GM18517 (cell line): ENCODE measurements around the gene SYT3.
"Not testable (repeated sequence)": the region's sequence is repeated elsewhere in the genome, so short reads cannot be mapped to it uniquely, and the experiment has no call there.

Experiments
- ATAC-seq: cut with Tn5 transposase; IDR thresholded peaks from one replicate; pipeline ENCODE4 v1.9.1; 2021; ENCODE audit warnings: mild to moderate bottlenecking, moderate library complexity; ENCODE audit not compliant: unreplicated experiment

Gene SYT3

GRCh38 chr19:50636317-50637085 is 3.2 kb downstream of the SYT3 start:
- no peak for ATAC-seq

- no peak for ATAC-seq
Observed at GRCh38 chr19:50633973-50634372, 5.7 kb downstream of the SYT3 start.

- no peak for ATAC-seq
Observed at GRCh38 chr19:50633359-50633758, 6.3 kb downstream of the SYT3 start.

GRCh38 chr19:50632151-50632835 is 7.4 kb downstream of the SYT3 start:
- ATAC-seq, result no peak

GRCh38 chr19:50629801-50630200 is 9.9 kb downstream of the SYT3 start:
- no peak for ATAC-seq

GRCh38 chr19:50629194-50629593 is 10.5 kb downstream of the SYT3 start:
- ATAC-seq, result no peak

- no peak for ATAC-seq
Observed at GRCh38 chr19:50628551-50628950, 11.1 kb downstream of the SYT3 start.

GRCh38 chr19:50628146-50628545 is 11.5 kb downstream of the SYT3 start:
- ATAC-seq, result no peak

- ATAC-seq, result no peak
Observed at GRCh38 chr19:50626795-50627194, 12.9 kb downstream of the SYT3 start.

GRCh38 chr19:50626011-50626410 is 13.7 kb downstream of the SYT3 start:
- no peak for ATAC-seq

- ATAC-seq, result no peak
Observed at GRCh38 chr19:50624949-50625600, 14.6 kb downstream of the SYT3 start.

GRCh38 chr19:50620394-50620906 is 19.2 kb downstream of the SYT3 start:
- not testable (repeated sequence) for ATAC-seq

- not testable (repeated sequence) for ATAC-seq
Observed at GRCh38 chr19:50619184-50619583, 20.5 kb downstream of the SYT3 start.

- ATAC-seq, result not testable (repeated sequence)
Observed at GRCh38 chr19:50618379-50618778, 21.3 kb downstream of the SYT3 start.

- not testable (repeated sequence) for ATAC-seq
Observed at GRCh38 chr19:50612504-50613404, 26.9 kb downstream of the SYT3 start.

GRCh38 chr19:50607874-50608785 is 31.6 kb downstream of the SYT3 start:
- ATAC-seq, result no peak

- ATAC-seq, result no peak
Observed at GRCh38 chr19:50607388-50607787, 32.3 kb downstream of the SYT3 start.

GRCh38 chr19:50606059-50606836 is 33.4 kb downstream of the SYT3 start:
- ATAC-seq, result not testable (repeated sequence)
